ENCODE results near the gene MDH2. TPM values are rescaled to one million over a fixed set of nuclear protein-coding genes. Genes with fewer than 3 reads are reported as not detected.
"Not testable (repeated sequence)": the region's sequence is repeated elsewhere in the genome, so short reads cannot be mapped to it uniquely, and the experiment has no call there.

Gene MDH2
- total and polyA plus RNA-seq, 12 donors, result 42.5 to 359 (median 194) TPM

DNA sequence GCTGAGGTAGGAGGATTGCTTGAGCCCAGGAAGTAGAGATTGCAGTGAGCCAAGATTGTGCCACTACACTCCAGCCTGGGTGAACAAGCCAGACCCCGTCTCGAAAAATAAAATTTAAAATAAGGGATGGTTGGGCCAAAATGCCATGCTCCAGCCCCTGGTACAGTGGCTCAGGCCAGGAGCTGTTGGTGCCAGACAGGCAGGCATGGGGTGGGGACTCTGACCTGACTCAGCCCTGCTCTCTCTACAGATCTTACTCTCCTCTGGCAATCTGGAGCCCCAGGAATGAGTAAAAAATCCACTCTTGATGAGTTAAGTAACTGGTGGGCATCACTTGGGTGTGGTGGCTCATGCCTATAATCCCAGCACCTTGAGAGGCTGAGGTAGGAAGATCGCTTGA lies 45.1 kb upstream of the MDH2 start:
- no peak overlapping the region for H3K27ac ChIP-seq
- H3K27me3 ChIP-seq, result no peaks in the 10 kb centered on the region
- no peaks in the 10 kb centered on the region for H3K4me1 ChIP-seq (replicated peaks in 1 of 2)
- H3K36me3 ChIP-seq (replicated peaks in 1 of 2), result peaks cover 0 to 25% of the 10 kb centered on the region in 2 donors
- WGBS, 4 donors, result 91 to 97% (median 95%) methylated on average over 3 of the region's 3 CpGs
- H3K9me3 ChIP-seq (replicated peaks in 1 of 3), result no peaks in the 10 kb centered on the region
- intact Hi-C loops (cut with DNase I), result no loop called here
- no peak for DNase-seq
- no peak for TF ChIP-seq POLR2A (IDR thresholded peaks at IDR 0.05)
- TF ChIP-seq, protein P1, sequence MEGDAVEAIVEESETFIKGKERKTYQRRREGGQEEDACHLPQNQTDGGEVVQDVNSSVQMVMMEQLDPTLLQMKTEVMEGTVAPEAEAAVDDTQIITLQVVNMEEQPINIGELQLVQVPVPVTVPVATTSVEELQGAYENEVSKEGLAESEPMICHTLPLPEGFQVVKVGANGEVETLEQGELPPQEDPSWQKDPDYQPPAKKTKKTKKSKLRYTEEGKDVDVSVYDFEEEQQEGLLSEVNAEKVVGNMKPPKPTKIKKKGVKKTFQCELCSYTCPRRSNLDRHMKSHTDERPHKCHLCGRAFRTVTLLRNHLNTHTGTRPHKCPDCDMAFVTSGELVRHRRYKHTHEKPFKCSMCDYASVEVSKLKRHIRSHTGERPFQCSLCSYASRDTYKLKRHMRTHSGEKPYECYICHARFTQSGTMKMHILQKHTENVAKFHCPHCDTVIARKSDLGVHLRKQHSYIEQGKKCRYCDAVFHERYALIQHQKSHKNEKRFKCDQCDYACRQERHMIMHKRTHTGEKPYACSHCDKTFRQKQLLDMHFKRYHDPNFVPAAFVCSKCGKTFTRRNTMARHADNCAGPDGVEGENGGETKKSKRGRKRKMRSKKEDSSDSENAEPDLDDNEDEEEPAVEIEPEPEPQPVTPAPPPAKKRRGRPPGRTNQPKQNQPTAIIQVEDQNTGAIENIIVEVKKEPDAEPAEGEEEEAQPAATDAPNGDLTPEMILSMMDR (IDR thresholded peaks at IDR 0.05), result no peak
- no peak overlapping the region for H3K4me3 ChIP-seq

- peaks cover 0 to 25% of the 10 kb centered on the region in 2 donors for H3K36me3 ChIP-seq (replicated peaks in 1 of 2)
- H3K9me3 ChIP-seq (replicated peaks in 1 of 3), result no peaks in the 10 kb centered on the region
- no peaks in the 10 kb centered on the region for H3K4me1 ChIP-seq (replicated peaks in 1 of 2)
- H3K27me3 ChIP-seq, result no peaks in the 10 kb centered on the region
- intact Hi-C loops (cut with DNase I), result no loop called here
- H3K4me3 ChIP-seq, result no peak overlapping the region
- H3K27ac ChIP-seq, result no peak overlapping the region
- no peak for DNase-seq
- WGBS, 4 donors, result 92 to 96% (median 96%) methylated on average over 5 to 10 of the region's 10 CpGs
- no peak for TF ChIP-seq POLR2A (IDR thresholded peaks at IDR 0.05)
- TF ChIP-seq, protein P1 (IDR thresholded peaks at IDR 0.05), result no peak
Observed at GRCh38 chr7:76003351-76003750, 44.6 kb upstream of the MDH2 start.

- H3K36me3 ChIP-seq (replicated peaks in 1 of 2), result peaks cover 0 to 22% of the 10 kb centered on the region in 2 donors
- H3K27ac ChIP-seq; DNase-seq; intact Hi-C loops (cut with DNase I); H3K4me3 ChIP-seq; H3K4me1 ChIP-seq (replicated peaks in 1 of 2); H3K27me3 ChIP-seq; H3K9me3 ChIP-seq (replicated peaks in 1 of 3): not testable (repeated sequence)
- 80 to 96% (median 88%) methylated on average over 4 of the region's 4 CpGs for WGBS, 4 donors
Observed at GRCh38 chr7:76005004-76005403, 42.9 kb upstream of the MDH2 start.

DNA sequence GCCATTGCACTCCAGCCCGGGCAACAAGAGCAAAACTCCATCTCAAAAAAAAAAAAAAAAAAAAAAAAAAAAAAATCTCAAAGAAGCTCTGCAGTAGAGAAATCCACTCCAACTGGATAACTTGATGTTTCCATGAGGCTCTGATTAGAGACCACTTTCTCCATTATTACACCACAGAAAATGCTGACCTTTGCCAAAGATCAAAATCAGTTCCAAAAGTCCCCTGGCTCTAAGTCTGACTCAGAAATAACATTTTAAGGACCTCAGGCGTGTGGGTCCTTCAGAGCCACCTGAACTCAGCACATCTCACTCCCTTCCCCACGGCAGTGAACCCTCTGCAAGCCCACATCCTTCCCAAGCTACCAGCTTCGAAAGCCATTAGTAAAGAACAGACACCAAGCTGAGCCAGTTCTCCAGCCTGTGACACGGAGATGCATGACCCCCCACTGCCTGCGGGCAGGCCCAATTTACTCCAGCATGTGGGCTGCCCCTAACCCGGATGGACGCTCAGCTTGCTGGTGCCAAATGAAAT lies 39.7 kb upstream of the MDH2 start:
- H3K36me3 ChIP-seq (replicated peaks in 1 of 2), result peaks cover 0 to 17% of the 10 kb centered on the region in 2 donors
- no peak for TF ChIP-seq POLR2A (IDR thresholded peaks at IDR 0.05)
- TF ChIP-seq, protein P1 (IDR thresholded peaks at IDR 0.05), result no peak
- H3K4me1 ChIP-seq (replicated peaks in 1 of 2), result peaks cover 0 to 9% of the 10 kb centered on the region in 2 donors
- intact Hi-C loops (cut with DNase I), result no loop called here
- H3K9me3 ChIP-seq (replicated peaks in 1 of 3), result no peaks in the 10 kb centered on the region
- 72 to 80% (median 79%) methylated on average over 8 of the region's 8 CpGs for WGBS, 4 donors
- no peak for DNase-seq
- no peak overlapping the region for H3K4me3 ChIP-seq
- H3K27ac ChIP-seq, result no peak overlapping the region
- no peaks in the 10 kb centered on the region for H3K27me3 ChIP-seq
